ENCODE measurements around the gene POC1B. TPM values are rescaled to one million over a fixed set of nuclear protein-coding genes. Genes with fewer than 3 reads are reported as not detected.
A peak's percentile ranks its signal among the peaks of the same experiment; 100 is the strongest.

POC1B gene
- total and polyA plus RNA-seq, 4 donors, result 5.0 to 28.2 (median 7.6) TPM

DNA sequence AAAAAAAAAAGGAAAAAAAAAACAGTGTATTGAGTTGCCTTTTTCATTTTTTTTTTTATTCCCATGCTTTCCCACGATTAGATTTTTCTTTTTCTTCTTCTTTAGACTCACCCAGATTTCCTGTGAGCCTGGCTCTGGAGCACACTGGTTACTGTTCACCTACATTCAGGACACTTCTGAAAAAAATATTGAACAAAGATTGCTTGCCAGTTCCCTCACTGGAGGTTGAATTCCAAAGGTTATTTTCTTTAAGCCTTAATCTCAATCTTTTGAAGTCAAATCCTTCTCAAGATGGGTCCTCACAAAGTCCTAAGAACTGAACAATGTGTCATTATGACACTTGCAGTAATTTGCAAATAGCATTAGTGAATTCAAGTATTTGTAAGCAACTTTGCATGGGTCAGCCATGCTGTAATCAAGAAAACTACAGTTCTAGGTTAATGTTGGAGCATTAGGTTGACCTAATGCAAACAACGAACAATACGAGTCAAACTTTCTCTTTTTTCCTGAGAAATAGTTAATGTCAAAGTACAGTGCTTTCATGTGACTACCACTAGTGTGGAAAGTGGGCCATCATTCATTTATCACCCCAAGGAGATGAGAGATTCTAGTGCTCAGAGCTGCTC, 124.3 kb downstream of the POC1B start:
- DNase-seq (ENCODE audit: low spot score), result no peak
- TF ChIP-seq FOXA2 (IDR thresholded peaks at IDR 0.05) (no peak), RAD21 (IDR thresholded peaks at IDR 0.05) (peak in 1 of 2 donors; percentile 15), HNF4A (conservative IDR thresholded peaks at IDR 0.05) (peak; percentile 62 to 64), HNF4G (IDR thresholded peaks at IDR 0.05) (no peak), RXRA (IDR thresholded peaks at IDR 0.05) (peak; percentile 15 to 33), YY1 (IDR thresholded peaks at IDR 0.05) (peak; percentile 15), JUND (IDR thresholded peaks at IDR 0.05) (no peak), NR2F2 (IDR thresholded peaks at IDR 0.05) (no peak), GABPA (IDR thresholded peaks at IDR 0.05 in 1 of 2, conservative IDR thresholded peaks at IDR 0.05 in 1 of 2) (no peak), SP1 (IDR thresholded peaks at IDR 0.05) (peak; percentile 41), TAF1 (conservative IDR thresholded peaks at IDR 0.05) (no peak), EGR1 (IDR thresholded peaks at IDR 0.05; ENCODE audit: low read depth in 2 of 2) (no peak), FOXA1 (IDR thresholded peaks at IDR 0.05) (no peak)
- TF ChIP-seq, protein P1, sequence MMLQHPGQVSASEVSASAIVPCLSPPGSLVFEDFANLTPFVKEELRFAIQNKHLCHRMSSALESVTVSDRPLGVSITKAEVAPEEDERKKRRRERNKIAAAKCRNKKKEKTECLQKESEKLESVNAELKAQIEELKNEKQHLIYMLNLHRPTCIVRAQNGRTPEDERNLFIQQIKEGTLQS (IDR thresholded peaks at IDR 0.05), result no peak
- TF ChIP-seq, protein P2, sequence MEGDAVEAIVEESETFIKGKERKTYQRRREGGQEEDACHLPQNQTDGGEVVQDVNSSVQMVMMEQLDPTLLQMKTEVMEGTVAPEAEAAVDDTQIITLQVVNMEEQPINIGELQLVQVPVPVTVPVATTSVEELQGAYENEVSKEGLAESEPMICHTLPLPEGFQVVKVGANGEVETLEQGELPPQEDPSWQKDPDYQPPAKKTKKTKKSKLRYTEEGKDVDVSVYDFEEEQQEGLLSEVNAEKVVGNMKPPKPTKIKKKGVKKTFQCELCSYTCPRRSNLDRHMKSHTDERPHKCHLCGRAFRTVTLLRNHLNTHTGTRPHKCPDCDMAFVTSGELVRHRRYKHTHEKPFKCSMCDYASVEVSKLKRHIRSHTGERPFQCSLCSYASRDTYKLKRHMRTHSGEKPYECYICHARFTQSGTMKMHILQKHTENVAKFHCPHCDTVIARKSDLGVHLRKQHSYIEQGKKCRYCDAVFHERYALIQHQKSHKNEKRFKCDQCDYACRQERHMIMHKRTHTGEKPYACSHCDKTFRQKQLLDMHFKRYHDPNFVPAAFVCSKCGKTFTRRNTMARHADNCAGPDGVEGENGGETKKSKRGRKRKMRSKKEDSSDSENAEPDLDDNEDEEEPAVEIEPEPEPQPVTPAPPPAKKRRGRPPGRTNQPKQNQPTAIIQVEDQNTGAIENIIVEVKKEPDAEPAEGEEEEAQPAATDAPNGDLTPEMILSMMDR (IDR thresholded peaks at IDR 0.05; ENCODE audit: low read depth, low read length, missing input control), result no peak
- TF ChIP-seq, protein P3, sequence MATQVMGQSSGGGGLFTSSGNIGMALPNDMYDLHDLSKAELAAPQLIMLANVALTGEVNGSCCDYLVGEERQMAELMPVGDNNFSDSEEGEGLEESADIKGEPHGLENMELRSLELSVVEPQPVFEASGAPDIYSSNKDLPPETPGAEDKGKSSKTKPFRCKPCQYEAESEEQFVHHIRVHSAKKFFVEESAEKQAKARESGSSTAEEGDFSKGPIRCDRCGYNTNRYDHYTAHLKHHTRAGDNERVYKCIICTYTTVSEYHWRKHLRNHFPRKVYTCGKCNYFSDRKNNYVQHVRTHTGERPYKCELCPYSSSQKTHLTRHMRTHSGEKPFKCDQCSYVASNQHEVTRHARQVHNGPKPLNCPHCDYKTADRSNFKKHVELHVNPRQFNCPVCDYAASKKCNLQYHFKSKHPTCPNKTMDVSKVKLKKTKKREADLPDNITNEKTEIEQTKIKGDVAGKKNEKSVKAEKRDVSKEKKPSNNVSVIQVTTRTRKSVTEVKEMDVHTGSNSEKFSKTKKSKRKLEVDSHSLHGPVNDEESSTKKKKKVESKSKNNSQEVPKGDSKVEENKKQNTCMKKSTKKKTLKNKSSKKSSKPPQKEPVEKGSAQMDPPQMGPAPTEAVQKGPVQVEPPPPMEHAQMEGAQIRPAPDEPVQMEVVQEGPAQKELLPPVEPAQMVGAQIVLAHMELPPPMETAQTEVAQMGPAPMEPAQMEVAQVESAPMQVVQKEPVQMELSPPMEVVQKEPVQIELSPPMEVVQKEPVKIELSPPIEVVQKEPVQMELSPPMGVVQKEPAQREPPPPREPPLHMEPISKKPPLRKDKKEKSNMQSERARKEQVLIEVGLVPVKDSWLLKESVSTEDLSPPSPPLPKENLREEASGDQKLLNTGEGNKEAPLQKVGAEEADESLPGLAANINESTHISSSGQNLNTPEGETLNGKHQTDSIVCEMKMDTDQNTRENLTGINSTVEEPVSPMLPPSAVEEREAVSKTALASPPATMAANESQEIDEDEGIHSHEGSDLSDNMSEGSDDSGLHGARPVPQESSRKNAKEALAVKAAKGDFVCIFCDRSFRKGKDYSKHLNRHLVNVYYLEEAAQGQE (IDR thresholded peaks at IDR 0.05), result no peak
- TF ChIP-seq, protein P4, sequence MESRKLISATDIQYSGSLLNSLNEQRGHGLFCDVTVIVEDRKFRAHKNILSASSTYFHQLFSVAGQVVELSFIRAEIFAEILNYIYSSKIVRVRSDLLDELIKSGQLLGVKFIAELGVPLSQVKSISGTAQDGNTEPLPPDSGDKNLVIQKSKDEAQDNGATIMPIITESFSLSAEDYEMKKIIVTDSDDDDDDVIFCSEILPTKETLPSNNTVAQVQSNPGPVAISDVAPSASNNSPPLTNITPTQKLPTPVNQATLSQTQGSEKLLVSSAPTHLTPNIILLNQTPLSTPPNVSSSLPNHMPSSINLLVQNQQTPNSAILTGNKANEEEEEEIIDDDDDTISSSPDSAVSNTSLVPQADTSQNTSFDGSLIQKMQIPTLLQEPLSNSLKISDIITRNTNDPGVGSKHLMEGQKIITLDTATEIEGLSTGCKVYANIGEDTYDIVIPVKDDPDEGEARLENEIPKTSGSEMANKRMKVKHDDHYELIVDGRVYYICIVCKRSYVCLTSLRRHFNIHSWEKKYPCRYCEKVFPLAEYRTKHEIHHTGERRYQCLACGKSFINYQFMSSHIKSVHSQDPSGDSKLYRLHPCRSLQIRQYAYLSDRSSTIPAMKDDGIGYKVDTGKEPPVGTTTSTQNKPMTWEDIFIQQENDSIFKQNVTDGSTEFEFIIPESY (IDR thresholded peaks at IDR 0.05), result no peak
- TF ChIP-seq, protein P5, sequence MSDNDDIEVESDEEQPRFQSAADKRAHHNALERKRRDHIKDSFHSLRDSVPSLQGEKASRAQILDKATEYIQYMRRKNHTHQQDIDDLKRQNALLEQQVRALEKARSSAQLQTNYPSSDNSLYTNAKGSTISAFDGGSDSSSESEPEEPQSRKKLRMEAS (IDR thresholded peaks at IDR 0.05), result no peak
- H3K27me3 ChIP-seq (ENCODE audit: control insufficient read depth in 4 of 4, insufficient read depth in 4 of 4, low read length in 3 of 4), result no peaks in the 10 kb centered on the region
- H3K4me3 ChIP-seq (ENCODE audit: low read depth in 1 of 3, low read length in 3 of 3), result no peak overlapping the region
- H3K4me1 ChIP-seq (ENCODE audit: control insufficient read depth in 4 of 4, insufficient read depth in 4 of 4, low read length in 3 of 4), result peaks cover 0 to 21% (median 10%) of the 10 kb centered on the region in 4 donors
- H3K36me3 ChIP-seq (ENCODE audit: control insufficient read depth in 4 of 4, insufficient read depth in 3 of 4, low read depth in 1 of 4, low read length in 3 of 4), result no peaks in the 10 kb centered on the region
- H3K9me3 ChIP-seq (ENCODE audit: control insufficient read depth in 4 of 4, low read length in 3 of 4), result no peaks in the 10 kb centered on the region
- peak overlapping the region; percentile 31 to 79 for H3K27ac ChIP-seq (ENCODE audit: low read depth in 1 of 2, low read length in 2 of 2)
- WGBS, result 34% methylated on average over 3 of the region's 3 CpGs
- no peak overlapping the region for H3K9ac ChIP-seq (ENCODE audit: low read depth in 1 of 2, low read length in 2 of 2)
